Dedifferentiated amniotic fluid mesenchymal stem cell (primary cell): Measurements from ENCODE around the gene DRAXIN.

Experiments
- DNase-seq: peaks from one replicate; pipeline ENCODE4 v3.0.0-alpha.2; 2016; ENCODE audit errors: extremely low spot score

The DRAXIN gene

DNA sequence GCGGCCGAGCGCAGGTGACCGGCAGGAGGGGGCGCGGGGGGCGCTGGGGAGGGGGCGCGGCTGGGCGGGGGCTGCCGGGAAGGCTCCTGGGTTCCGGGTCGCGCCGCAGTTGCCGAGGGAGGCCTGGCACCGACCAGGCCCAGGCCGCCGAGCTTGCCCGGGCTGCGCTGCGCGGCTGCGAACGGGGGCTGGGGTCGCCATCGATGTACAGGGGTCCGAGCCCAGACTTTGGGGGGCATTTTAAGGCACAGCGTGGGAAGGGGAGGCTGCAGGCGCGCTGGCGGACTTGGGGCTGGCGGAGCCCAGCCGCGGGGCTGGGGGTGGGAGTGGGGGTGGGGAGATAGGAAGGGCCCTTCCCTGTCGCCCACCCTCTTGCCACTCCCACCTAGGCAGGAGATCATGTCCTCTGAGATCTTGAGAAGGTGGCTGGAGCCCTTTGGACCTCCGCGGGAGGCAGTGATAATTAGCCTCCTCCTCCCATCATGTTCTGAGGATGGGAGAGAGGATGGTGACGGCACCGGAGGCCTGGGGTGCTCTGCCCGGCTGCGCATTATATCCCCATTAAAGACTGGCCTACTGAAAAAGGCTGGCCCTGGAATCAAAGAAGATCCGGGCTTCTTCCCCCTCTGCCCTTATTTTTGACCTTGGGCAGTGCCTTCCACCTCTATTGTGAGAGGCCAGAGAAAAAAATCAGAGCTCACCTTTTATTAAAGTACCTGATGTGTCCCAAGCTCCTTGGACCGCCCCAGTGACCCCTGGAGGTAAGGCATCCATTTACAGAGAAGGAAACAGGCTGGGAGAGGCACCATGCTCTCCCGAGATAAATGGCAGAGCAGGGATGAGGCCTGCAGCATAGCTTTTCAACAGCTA, 36.3 kb upstream of the DRAXIN start:
- no peak for DNase-seq

DNA sequence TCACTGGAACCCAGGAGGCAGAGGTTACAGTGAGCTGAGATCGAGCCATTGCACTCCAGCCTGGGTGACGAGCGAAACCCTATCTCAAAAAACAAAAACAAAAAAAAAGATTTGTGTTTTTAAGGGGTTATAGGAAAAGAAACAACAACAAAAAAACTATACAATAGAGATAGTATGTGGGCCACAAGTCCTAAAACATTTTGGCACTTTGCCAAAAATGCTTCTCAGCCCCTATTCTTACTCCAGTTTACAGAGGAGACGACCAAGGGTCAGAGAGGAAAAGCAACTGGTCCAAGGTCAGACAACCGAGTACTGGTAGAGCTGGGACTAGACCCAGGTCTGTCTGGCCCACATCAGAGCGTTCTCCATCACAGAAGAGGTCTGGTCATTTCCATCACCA, 33.9 kb upstream of the DRAXIN start:
- no peak for DNase-seq

DNA sequence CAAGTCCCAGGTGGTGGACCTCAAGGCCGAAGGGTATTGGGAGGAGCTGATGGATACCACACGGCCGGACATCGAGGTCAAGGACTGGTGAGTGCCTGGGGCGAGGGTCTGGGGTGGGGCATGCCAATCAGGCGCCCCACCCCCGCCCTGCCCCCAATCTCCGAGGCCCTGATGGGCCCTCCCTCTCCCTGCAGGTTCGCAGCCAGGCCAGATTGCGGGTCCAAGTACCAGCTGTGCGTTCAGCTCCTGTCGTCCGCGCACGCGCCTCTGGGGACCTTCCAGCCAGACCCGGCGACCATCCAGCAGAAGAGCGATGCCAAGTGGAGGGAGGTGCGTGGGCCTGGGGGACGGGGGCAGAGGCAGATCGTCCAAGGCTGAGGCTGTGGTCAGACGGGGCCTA, 33.0 kb upstream of the DRAXIN start:
- DNase-seq: no peak

DNA sequence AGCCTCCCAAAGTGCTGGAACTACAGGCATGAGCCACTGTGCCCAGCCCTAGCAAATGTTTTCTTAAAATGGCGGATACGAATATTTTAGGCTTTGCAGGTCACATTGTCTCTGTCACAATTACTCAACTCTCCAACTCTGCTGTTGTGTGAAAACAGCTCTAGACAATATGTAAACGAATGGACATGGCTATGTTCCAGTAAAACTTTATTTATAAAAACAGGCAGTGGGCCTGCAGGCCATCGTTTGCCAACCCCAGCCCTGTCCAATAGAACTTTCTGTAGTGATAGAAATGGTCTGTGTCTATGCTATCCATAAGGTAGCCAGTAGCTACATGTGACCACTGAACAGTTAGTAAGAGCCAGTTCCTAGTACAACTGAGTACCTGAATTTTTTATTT, 31.8 kb upstream of the DRAXIN start:
- no peak for DNase-seq

- DNase-seq: no peak
Measured at GRCh38 chr1:11661103-11661502, 30.4 kb upstream of the DRAXIN start.

DNA sequence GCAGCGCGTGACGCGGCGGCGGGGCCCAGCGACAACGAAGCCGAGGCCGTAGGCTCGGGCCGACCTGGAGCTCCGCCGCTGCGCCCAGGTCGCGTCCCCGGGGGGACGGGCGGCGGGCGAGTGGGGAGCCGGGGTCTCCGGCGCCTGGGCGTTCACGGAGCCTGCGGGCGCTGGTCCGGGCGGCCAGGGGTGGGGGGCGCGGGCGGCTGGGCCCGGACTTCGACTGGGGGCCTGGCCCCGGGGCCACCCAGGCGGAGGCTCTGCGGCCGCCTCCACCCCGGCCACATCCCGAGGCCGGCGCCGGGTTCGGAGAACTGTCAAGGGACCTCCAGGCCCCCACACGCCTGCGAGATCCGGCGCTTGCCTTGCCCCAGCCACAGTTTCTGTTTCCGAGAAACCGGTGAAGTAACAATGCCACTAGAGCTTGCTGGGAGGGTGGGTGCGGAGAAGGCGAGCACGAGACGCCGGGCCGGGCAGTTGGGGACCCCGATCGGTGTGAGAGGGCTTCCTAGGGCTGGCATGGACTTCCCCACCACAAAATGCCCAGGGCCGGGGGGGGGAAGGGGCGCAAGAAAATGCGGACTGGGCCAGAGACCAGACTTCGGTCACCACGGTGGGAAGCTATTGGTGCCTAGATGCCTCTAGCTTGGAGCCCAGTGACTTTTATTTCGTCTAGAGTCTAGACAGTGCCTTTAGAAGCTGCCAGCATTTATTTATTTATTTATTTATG, 27.0 kb upstream of the DRAXIN start:
- DNase-seq: no peak

DNA sequence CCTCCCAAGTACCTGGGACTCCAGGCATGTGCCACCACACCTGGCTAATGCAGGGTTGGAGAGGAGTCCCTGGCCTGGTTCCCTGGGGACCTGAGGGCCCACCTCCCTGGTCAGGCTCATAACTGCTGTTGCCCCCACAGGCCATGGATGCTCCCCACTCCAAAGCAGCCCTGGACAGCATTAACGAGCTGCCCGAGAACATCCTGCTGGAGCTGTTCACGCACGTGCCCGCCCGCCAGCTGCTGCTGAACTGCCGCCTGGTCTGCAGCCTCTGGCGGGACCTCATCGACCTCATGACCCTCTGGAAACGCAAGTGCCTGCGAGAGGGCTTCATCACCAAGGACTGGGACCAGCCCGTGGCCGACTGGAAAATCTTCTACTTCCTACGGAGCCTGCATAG, 23.0 kb upstream of the DRAXIN start:
- DNase-seq: no peak

DNA sequence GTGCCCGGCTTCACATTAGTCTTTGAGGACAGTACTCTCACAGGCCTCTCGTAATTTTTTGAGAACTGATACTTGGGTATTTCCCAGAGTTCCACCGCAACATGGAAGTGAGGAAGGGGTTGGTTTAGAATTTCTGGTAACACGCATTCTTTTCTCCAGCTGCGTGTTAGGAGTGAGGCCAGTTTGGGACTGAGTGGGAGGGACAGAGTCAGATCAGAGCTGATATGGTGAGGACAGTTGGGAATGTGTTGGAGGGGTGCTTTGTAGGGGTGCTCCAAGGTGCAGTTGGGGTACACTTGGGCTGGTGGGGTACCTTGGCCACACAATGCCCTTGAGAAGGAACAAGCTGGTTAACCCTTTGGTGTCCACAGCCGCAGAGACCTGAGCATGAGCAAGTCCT, 20.8 kb upstream of the DRAXIN start:
- no peak for DNase-seq

- no peak for DNase-seq
Measured at GRCh38 chr1:11671205-11671543, 20.3 kb upstream of the DRAXIN start.

- DNase-seq: no peak
Measured at GRCh38 chr1:11671544-11672286, 19.8 kb upstream of the DRAXIN start.

DNA sequence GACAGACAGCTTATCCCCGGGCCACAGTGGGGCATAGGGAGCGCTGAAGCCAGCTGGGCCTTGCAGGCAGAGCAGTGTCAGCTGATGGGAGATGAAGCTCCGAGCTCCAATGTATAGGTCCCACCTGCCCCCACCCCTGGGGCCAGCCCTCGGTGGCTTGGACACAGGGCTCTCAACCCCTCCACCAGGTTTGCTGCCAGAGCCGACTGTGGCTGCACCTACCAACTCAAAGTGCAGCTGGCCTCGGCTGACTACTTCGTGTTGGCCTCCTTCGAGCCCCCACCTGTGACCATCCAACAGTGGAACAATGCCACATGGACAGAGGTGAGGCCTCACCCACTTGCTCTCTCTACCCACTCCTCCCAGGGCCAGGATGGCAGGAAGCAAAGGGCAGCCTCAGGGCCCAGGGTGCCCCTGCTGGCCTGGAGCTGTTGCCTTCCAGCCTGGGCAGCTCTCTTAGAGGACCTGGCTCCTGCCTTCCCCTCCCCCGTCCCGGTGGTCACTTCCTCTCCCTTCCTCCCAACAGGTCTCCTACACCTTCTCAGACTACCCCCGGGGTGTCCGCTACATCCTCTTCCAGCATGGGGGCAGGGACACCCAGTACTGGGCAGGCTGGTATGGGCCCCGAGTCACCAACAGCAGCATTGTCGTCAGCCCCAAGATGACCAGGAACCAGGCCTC, 18.3 kb upstream of the DRAXIN start:
- no peak for DNase-seq

- no peak for DNase-seq
Measured at GRCh38 chr1:11674488-11674887, 17.0 kb upstream of the DRAXIN start.

- DNase-seq: no peak
Measured at GRCh38 chr1:11675325-11675724, 16.2 kb upstream of the DRAXIN start.

DNA sequence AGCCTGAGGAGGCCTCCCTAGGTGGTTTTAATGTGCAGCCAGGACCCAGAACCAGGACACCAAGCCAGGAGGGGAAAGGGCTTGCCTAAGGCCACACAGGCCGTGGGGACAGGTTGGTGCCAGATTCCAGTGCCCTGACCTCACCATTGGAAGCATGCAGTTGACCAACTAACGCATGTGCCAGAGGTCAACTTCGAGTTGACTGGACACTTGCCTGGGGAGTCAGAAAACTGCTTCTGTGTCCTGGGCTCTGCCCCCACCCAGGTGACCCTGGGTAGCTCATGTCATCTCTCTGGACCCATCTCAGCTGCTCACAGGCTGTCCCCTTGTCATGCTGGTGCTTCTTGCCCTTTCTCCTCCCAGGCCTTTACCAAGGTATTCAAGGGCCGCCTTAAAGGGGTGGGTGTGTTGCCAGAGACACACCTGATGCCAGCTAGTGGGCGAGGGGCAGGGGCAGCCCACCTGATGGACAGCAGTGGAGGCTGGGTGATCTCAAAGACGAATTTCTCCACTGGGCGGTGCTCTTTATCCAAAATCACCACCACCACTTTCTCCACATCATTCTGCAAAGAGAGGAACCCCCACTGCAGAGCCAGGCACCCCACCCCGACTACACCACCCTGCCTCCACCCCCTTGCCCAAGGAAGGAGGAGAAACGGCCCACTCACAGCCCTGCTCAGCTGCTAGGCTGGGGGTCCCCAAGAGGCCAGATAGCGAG, 15.0 kb upstream of the DRAXIN start:
- DNase-seq: no peak

GRCh38 chr1:11678442-11678841, 13.1 kb upstream of the DRAXIN start:
- DNase-seq: no peak

- no peak for DNase-seq
Measured at GRCh38 chr1:11680270-11681070, 11.0 kb upstream of the DRAXIN start.

GRCh38 chr1:11681071-11681771, 10.3 kb upstream of the DRAXIN start, which contains the start of gene MAD2L2:
Gene MAD2L2 (minus strand): TSS chr1:11681148. CDS start chr1:11680601, 547 bp downstream.
- peak; percentile 54 for DNase-seq

DNA sequence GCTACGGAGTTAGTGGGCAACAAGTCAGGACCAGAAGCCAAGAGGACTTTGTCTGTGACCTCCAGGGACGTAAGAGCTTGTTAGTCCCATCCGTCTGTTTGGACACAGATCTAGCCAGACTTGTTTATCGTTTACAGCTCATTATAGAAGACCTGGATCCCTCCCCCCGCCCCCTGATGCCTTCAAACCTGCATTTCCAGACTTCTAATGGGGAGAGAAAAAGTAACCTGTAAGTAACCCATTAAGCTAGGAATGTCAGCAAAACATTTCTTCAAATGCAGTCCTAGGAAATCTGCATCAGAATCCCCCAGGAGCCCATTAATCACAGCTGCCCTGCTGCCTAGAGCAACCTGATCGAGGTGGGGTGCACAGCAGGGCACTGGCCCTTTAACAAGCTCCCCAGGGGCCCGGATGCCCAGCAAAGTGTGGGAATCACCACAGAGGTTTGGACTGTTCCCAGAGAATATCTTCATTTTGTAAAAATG, 9.2 kb upstream of the DRAXIN start:
- DNase-seq: no peak

DNA sequence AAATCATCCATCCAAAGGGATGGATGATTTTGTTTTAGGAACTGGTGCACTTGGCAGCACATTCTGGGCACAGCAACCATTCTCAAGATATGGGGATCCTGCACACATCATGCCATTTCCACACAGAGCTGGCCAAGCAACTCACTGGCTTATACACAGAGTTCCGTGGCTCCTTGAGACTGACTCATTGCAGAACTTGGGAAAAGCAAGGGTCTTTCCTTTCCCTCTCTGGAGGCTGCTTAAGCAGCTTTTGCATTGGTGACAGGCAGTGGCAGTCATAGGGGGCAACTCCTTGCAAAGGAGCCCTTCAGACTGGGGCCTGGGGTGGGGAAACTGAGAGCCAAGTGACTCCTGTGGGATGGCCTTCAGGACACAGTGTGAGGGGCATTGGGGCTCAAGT, 8.7 kb upstream of the DRAXIN start:
- no peak for DNase-seq

DNA sequence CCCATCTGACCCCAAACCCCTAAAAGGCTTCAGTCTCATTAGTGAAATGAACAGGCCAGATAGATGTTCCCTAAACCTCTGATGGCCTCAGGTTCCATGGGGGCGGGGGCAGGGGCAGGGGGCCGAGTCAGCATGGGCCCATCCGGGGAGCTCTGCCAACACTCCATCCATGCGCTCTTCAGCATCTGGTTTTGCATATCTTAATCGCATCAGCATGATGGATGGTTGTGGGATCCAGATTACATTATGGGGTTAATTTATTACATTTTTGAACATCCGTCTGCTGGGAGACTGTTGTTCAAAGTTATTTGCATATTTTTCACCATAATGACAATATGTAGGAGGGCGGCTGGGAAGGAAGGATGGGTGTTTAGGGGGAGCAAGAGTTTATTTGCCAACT, 7.4 kb upstream of the DRAXIN start:
- no peak for DNase-seq
